ENCODE results near the gene MXD1. TPM values are rescaled to one million over a fixed set of nuclear protein-coding genes. Genes with fewer than 3 reads are reported as not detected.

The MXD1 gene
- total and polyA plus RNA-seq, 9 of the 15 experiments (the other 6 are each of a cell fraction or from before 2014, with no cell fraction given), result 6.7 to 35.9 (median 11.0) TPM

DNA sequence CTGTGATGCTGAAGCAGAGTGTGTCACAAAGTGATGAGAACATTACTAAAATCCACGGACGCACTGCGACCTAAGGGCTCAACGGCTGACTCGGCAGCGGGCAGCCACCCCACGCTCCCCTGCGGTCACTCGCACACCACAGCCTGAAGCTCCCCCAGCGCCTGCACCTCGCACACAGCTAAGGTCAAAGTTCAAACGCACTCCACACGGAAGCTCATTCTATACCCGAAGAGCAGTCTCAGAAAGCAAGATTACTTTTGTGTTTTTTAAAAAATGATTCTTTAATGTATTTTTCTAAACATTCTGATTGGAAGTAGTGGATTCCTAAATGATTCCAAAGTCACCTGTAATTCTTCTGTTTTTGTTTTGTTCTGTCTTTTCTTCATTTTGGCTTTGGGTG lies 24.8 kb downstream of the MXD1 start:
- ChIA-PET CTCF (ENCODE audit: low intra/inter-chr PET ratio) (no interaction called here), POLR2A (interaction anchor here (0.6 to 1.1 kb wide), 3 partner anchors 13 to 43 kb away, joined by 3 to 4 read pairs (median 3); no protein-coding TSS in a partner anchor)
- FAIRE-seq, result no peak
- TF ChIP-seq RCOR1 (IDR thresholded peaks at IDR 0.05; ENCODE audit: borderline replicate concordance in 1 of 2, low read depth in 2 of 2, low read length in 2 of 2), result no peak
- TF ChIP-seq, protein P1, sequence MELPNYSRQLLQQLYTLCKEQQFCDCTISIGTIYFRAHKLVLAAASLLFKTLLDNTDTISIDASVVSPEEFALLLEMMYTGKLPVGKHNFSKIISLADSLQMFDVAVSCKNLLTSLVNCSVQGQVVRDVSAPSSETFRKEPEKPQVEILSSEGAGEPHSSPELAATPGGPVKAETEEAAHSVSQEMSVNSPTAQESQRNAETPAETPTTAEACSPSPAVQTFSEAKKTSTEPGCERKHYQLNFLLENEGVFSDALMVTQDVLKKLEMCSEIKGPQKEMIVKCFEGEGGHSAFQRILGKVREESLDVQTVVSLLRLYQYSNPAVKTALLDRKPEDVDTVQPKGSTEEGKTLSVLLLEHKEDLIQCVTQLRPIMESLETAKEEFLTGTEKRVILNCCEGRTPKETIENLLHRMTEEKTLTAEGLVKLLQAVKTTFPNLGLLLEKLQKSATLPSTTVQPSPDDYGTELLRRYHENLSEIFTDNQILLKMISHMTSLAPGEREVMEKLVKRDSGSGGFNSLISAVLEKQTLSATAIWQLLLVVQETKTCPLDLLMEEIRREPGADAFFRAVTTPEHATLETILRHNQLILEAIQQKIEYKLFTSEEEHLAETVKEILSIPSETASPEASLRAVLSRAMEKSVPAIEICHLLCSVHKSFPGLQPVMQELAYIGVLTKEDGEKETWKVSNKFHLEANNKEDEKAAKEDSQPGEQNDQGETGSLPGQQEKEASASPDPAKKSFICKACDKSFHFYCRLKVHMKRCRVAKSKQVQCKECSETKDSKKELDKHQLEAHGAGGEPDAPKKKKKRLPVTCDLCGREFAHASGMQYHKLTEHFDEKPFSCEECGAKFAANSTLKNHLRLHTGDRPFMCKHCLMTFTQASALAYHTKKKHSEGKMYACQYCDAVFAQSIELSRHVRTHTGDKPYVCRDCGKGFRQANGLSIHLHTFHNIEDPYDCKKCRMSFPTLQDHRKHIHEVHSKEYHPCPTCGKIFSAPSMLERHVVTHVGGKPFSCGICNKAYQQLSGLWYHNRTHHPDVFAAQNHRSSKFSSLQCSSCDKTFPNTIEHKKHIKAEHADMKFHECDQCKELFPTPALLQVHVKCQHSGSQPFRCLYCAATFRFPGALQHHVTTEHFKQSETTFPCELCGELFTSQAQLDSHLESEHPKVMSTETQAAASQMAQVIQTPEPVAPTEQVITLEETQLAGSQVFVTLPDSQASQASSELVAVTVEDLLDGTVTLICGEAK (IDR thresholded peaks at IDR 0.05), result no peak
- TF ChIP-seq, protein P1 (CRISPR knock-in tag; IDR thresholded peaks at IDR 0.05), result no peak
- TF ChIP-seq SRSF7 (optimal IDR thresholded peaks at IDR 0.05; ENCODE audit: low read depth, low read length), result no peak
- TF ChIP-seq, protein P2, sequence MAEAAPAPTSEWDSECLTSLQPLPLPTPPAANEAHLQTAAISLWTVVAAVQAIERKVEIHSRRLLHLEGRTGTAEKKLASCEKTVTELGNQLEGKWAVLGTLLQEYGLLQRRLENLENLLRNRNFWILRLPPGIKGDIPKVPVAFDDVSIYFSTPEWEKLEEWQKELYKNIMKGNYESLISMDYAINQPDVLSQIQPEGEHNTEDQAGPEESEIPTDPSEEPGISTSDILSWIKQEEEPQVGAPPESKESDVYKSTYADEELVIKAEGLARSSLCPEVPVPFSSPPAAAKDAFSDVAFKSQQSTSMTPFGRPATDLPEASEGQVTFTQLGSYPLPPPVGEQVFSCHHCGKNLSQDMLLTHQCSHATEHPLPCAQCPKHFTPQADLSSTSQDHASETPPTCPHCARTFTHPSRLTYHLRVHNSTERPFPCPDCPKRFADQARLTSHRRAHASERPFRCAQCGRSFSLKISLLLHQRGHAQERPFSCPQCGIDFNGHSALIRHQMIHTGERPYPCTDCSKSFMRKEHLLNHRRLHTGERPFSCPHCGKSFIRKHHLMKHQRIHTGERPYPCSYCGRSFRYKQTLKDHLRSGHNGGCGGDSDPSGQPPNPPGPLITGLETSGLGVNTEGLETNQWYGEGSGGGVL (CRISPR knock-in tag; IDR thresholded peaks at IDR 0.05), result no peak

More for the DNA sequence above, 24.8 kb downstream of the MXD1 start:
- 90% methylated on average over 14 of the region's 14 CpGs for WGBS (ENCODE audit: insufficient coverage, low coverage, missing lambda C conversion rate)
- H3K27ac ChIP-seq (ENCODE audit: extremely low read depth, low read depth, low read length), result no peak overlapping the region
- no peaks in the 10 kb centered on the region for H3K27me3 ChIP-seq (ENCODE audit: control insufficient read depth in 2 of 2, insufficient read depth in 2 of 2, low read length in 2 of 2)
- peaks cover 4% of the 10 kb centered on the region for H3K9me1 ChIP-seq (ENCODE audit: control insufficient read depth, insufficient read depth, low read length)
- BruUV-seq (replicated peaks), result no TSS peak
- peaks cover 3 to 11% of the 10 kb centered on the region in 2 experiments for H3K4me1 ChIP-seq (replicated peaks in 1 of 2; ENCODE audit: control insufficient read depth in 2 of 2, insufficient read depth in 2 of 2, low read length in 2 of 2)
- H3K4me3 ChIP-seq, result no peak overlapping the region
- no peak overlapping the region for H2AFZ ChIP-seq (ENCODE audit: low read depth, low read length)
- H3K36me3 ChIP-seq (ENCODE audit: control insufficient read depth, insufficient read depth, low read length), result peaks cover 89% of the 10 kb centered on the region
- H3K79me2 ChIP-seq (ENCODE audit: control insufficient read depth, insufficient read depth, low read length), result no peaks in the 10 kb centered on the region
- no peaks in the 10 kb centered on the region for H4K20me1 ChIP-seq (replicated peaks; ENCODE audit: control insufficient read depth, insufficient read depth, low read length)
- in situ Hi-C loops (cut with MboI) (no loop called here), intact Hi-C loops (cut with micrococcal nuclease) (no loop called here)
- H3K9me3 ChIP-seq (replicated peaks; ENCODE audit: control insufficient read depth, insufficient read depth, low read depth, low read length), result no peaks in the 10 kb centered on the region
- DNase-seq (ENCODE audit: extremely low read depth in 1 of 4, low spot score in 3 of 4) (peak in 1 of 4 experiments; percentile 33), ATAC-seq (no peak)
- H3K9ac ChIP-seq (ENCODE audit: insufficient read depth in 1 of 2, low read depth in 2 of 2, low read length in 2 of 2), result peak overlapping the region in 1 of 2 experiments; percentile 23; a peak in 1 of 4 replicates
- H3K4me2 ChIP-seq (ENCODE audit: insufficient read depth, low read length), result no peak overlapping the region

All from K562 (cell line).